Activated CD4-positive, alpha-beta T cell treated with anti-CD3 and anti-CD28 coated beads for 36 hours (primary cell): ENCODE results near the gene GLTPD2. TPM values are rescaled to one million over a fixed set of nuclear protein-coding genes. Genes with fewer than 3 reads are reported as not detected.
A peak's percentile ranks its signal among the peaks of the same experiment; 100 is the strongest.

Source experiments
- ATAC-seq: fragments of 200-7000 bp; cut with Tn5 transposase; one replicate; pipeline ENCODE4 v1.10.0; 2021; ENCODE audit warnings: mild to moderate bottlenecking, moderate library complexity
- CTCF ChIA-PET: fragments of 350-600 bp; sonication (Branson Sonifier 250); formaldehyde crosslinking; loops from one replicate; lab custom pipeline; 2021; ENCODE audit warnings: antibody characterized with exemption; lab: Charles Lee
- POLR2A ChIA-PET: fragments of 350-600 bp; sonication (Branson Sonifier 250); formaldehyde crosslinking; loops from one replicate; lab custom pipeline; 2021; ENCODE audit warnings: antibody characterized with exemption, inconsistent platforms; lab: Charles Lee
- DNase-seq: peaks from one replicate; pipeline ENCODE4 v3.0.0-alpha.2; 2020
- H3K27ac Mint-ChIP-seq: one replicate; pipeline ENCODE4 v1.8.0; 2021; ENCODE audit warnings: mixed read lengths
- H3K27me3 Mint-ChIP-seq: one replicate; pipeline ENCODE4 v1.8.0; 2021; ENCODE audit warnings: mixed read lengths
- H3K36me3 Mint-ChIP-seq: one replicate; pipeline ENCODE4 v1.8.0; 2021; ENCODE audit warnings: low read depth, mixed read lengths
- H3K4me1 Mint-ChIP-seq: one replicate; pipeline ENCODE4 v1.8.0; 2021; ENCODE audit warnings: mixed read lengths
- H3K4me3 Mint-ChIP-seq: one replicate; pipeline ENCODE4 v1.8.0; 2021; ENCODE audit warnings: mild to moderate bottlenecking, moderate library complexity, mixed read lengths
- H3K9me3 Mint-ChIP-seq: one replicate; pipeline ENCODE4 v1.8.0; 2021; ENCODE audit warnings: low read depth, mixed read lengths
- intact Hi-C, 2 experiments: fragments of 100-400 bp; cut with DNase I in 1 of 2; cut with micrococcal nuclease in 1 of 2; formaldehyde crosslinking; loops; one replicate each; pipeline versions ENCODE4 v1.14.2 to v1.15.1; 2022 to 2024; cut with DNase I, micrococcal nuclease
- total RNA-seq, 2 experiments: library from RNA; stranded (reverse); gene quantifications; one replicate each; pipeline ENCODE4 v1.2.3, GENCODE V29; 2021

GLTPD2 gene
- total RNA-seq, 2 experiments from 2014 or later: not detected

- ATAC-seq (no peak), DNase-seq (no peak)
- Mint-ChIP-seq H3K27me3 (peaks cover 36% of the 10 kb centered on the region), H3K36me3 (no peaks in the 10 kb centered on the region), H3K27ac (peak overlapping the region; percentile 59), H3K4me1 (peaks cover 25% of the 10 kb centered on the region), H3K4me3 (peak overlapping the region; percentile 64), H3K9me3 (no peaks in the 10 kb centered on the region)
- ChIA-PET POLR2A (interaction anchor here (0.9 to 1.6 kb wide), 3 partner anchors 12 to 80 kb away, joined by 3 to 7 read pairs (median 6); partner anchors contain the start of gene ARRB2), CTCF (interaction anchor here (0.6 to 2.1 kb wide), 13 partner anchors 10 to 529 kb away, joined by 3 to 14 read pairs (median 4); partner anchors contain the start of genes ARRB2, C17orf107, PLD2 and RNF167)
- intact Hi-C loops: loop anchor here (2.0 to 5.0 kb wide), 4 partner anchors 57 to 147 kb away; partner anchors contain the start of genes ALOX15 (in 1 of the 2), CHRNE (in 1 of the 2) and MED11 (in 1 of the 2)
Measured at GRCh38 chr17:4789701-4789950, 862 bp downstream of the GLTPD2 start.

- peak overlapping the region; percentile 93 for H3K27ac Mint-ChIP-seq
- peaks cover 25% of the 10 kb centered on the region for H3K4me1 Mint-ChIP-seq
- POLR2A ChIA-PET: interaction anchor here (0.6 to 1.6 kb wide), 5 partner anchors 13 to 647 kb away, joined by 3 to 7 read pairs (median 4); partner anchors contain the start of genes ARRB2 and CYB5D2
- peak overlapping the region; percentile 64 for H3K4me3 Mint-ChIP-seq
- CTCF ChIA-PET: interaction anchor here (0.6 to 2.1 kb wide), 29 partner anchors 9 to 529 kb away, joined by 3 to 14 read pairs (median 4); partner anchors contain the start of genes ARRB2, C17orf107, CXCL16 and PLD2
- ATAC-seq (peak; percentile 91), DNase-seq (peak; percentile 92)
- no peaks in the 10 kb centered on the region for H3K9me3 Mint-ChIP-seq
- peaks cover 34% of the 10 kb centered on the region for H3K27me3 Mint-ChIP-seq
- H3K36me3 Mint-ChIP-seq: no peaks in the 10 kb centered on the region
- intact Hi-C loops: loop anchor here (1.0 to 5.0 kb wide), 13 partner anchors 17 to 423 kb away; partner anchors contain the start of genes ARRB2 (in 2 of the 2), MED11 (in 2 of the 2), MINK1 (in 2 of the 2) and ALOX15 (in 1 of the 2)
Measured at GRCh38 chr17:4789951-4790704, 1.4 kb downstream of the GLTPD2 start.

- ChIA-PET CTCF (interaction anchor here (0.7 to 2.1 kb wide), 22 partner anchors 9 to 530 kb away, joined by 3 to 14 read pairs (median 4); partner anchors contain the start of genes ARRB2, C17orf107, CXCL16 and PLD2), POLR2A (interaction anchor here (0.6 to 1.6 kb wide), 3 partner anchors 81 to 647 kb away, joined by 3 to 7 read pairs (median 4); partner anchors contain the start of genes ARRB2 and CYB5D2)
- Mint-ChIP-seq H3K27me3 (peaks cover 28% of the 10 kb centered on the region), H3K9me3 (no peaks in the 10 kb centered on the region), H3K4me3 (peak overlapping the region; percentile 64), H3K27ac (peak overlapping the region; percentile 93), H3K36me3 (no peaks in the 10 kb centered on the region), H3K4me1 (peaks cover 26% of the 10 kb centered on the region)
- DNase-seq: no peak
- ATAC-seq: no peak
- intact Hi-C loops: loop anchor here (1.0 to 5.0 kb wide), 9 partner anchors 17 to 423 kb away; partner anchors contain the start of genes ARRB2 (in 2 of the 2), MINK1 (in 2 of the 2), C17orf107 (in 1 of the 2) and MED11 (in 1 of the 2)
Measured at GRCh38 chr17:4790705-4791088, 1.9 kb downstream of the GLTPD2 start.

GRCh38 chr17:4795168-4795567 lies 6.4 kb downstream of the GLTPD2 start:
- ChIA-PET CTCF (no interaction called here), POLR2A (no interaction called here)
- DNase-seq (no peak), ATAC-seq (no peak)
- peaks cover 3% of the 10 kb centered on the region for H3K27me3 Mint-ChIP-seq
- no peaks in the 10 kb centered on the region for H3K9me3 Mint-ChIP-seq
- H3K27ac Mint-ChIP-seq: peak overlapping the region; percentile 97
- H3K4me3 Mint-ChIP-seq: peak overlapping the region; percentile 94
- intact Hi-C loops: loop anchor here in 1 of 2 experiments (5.0 kb wide), 1 partner anchor 152 kb away; the partner anchor contains the start of gene PFN1
- H3K36me3 Mint-ChIP-seq: peaks cover 18% of the 10 kb centered on the region
- H3K4me1 Mint-ChIP-seq: peaks cover 22% of the 10 kb centered on the region

GRCh38 chr17:4796552-4796920 lies 7.8 kb downstream of the GLTPD2 start:
- Mint-ChIP-seq H3K4me1 (peaks cover 24% of the 10 kb centered on the region), H3K27ac (peak overlapping the region; percentile 97), H3K9me3 (no peaks in the 10 kb centered on the region), H3K27me3 (peaks cover 3% of the 10 kb centered on the region), H3K4me3 (peak overlapping the region; percentile 94), H3K36me3 (peaks cover 22% of the 10 kb centered on the region)
- DNase-seq (peak; percentile 58), ATAC-seq (no peak)
- CTCF ChIA-PET: interaction anchor here (0.5 to 1.0 kb wide), 3 partner anchors 10 to 191 kb away, joined by 3 to 5 read pairs (median 4); partner anchors contain the start of gene CAMTA2
- intact Hi-C loops: loop anchor here (1.0 to 5.0 kb wide), 9 partner anchors 11 to 652 kb away; partner anchors contain the start of genes MED11 (in 2 of the 2), ARRB2 (in 1 of the 2), C17orf107 (in 1 of the 2) and MINK1 (in 1 of the 2)
- POLR2A ChIA-PET: interaction anchor here (0.9 kb wide), 1 partner anchor 88 kb away, joined by 3 read pairs; no protein-coding TSS in a partner anchor

GRCh38 chr17:4800462-4801196 lies 11.9 kb downstream of the GLTPD2 start:
- H3K9me3 Mint-ChIP-seq: no peaks in the 10 kb centered on the region
- ChIA-PET CTCF (interaction anchor here (0.8 to 1.4 kb wide), 5 partner anchors 10 to 380 kb away, joined by 3 to 4 read pairs (median 3); partner anchors contain the start of gene GLTPD2), POLR2A (interaction anchor here (0.7 kb wide), 1 partner anchor 268 kb away, joined by 5 read pairs; no protein-coding TSS in a partner anchor)
- intact Hi-C loops: loop anchor here in 1 of 2 experiments (10.0 kb wide), 1 partner anchor 236 kb away; the partner anchor contains the start of gene GGT6
- peaks cover 20% of the 10 kb centered on the region for H3K4me1 Mint-ChIP-seq
- H3K27ac Mint-ChIP-seq: no peak overlapping the region
- H3K27me3 Mint-ChIP-seq: no peaks in the 10 kb centered on the region
- DNase-seq (no peak), ATAC-seq (no peak)
- peaks cover 22% of the 10 kb centered on the region for H3K36me3 Mint-ChIP-seq
- no peak overlapping the region for H3K4me3 Mint-ChIP-seq

- ATAC-seq: no peak
- CTCF ChIA-PET: no interaction called here
- Mint-ChIP-seq H3K36me3 (peaks cover 18% of the 10 kb centered on the region), H3K4me1 (peaks cover 15% of the 10 kb centered on the region), H3K27me3 (no peaks in the 10 kb centered on the region), H3K9me3 (no peaks in the 10 kb centered on the region), H3K27ac (no peak within 1 kb of the TSS), H3K4me3 (no peak within 1 kb of the TSS)
- no peak for DNase-seq
- POLR2A ChIA-PET: no interaction called here
- intact Hi-C loops: loop anchor here in 1 of 2 experiments (10.0 kb wide), 1 partner anchor 237 kb away; the partner anchor contains the start of gene GGT6
Measured at GRCh38 chr17:4802228-4802627, 13.5 kb downstream of the GLTPD2 start, which contains the start of gene C17orf114. Gene C17orf114, minus strand, starts transcription at chr17:4802328.

- CTCF ChIA-PET: interaction anchor here (0.7 to 1.6 kb wide), 3 partner anchors 10 to 97 kb away, joined by 4 to 14 read pairs (median 5); partner anchors contain the start of gene CHRNE
- Mint-ChIP-seq H3K4me3 (peak overlapping the region; percentile 72), H3K36me3 (peaks cover 2% of the 10 kb centered on the region), H3K27me3 (no peaks in the 10 kb centered on the region), H3K9me3 (no peaks in the 10 kb centered on the region), H3K4me1 (peaks cover 7% of the 10 kb centered on the region), H3K27ac (no peak overlapping the region)
- DNase-seq: no peak
- ATAC-seq: no peak
- intact Hi-C loops: loop anchor here in 1 of 2 experiments (10.0 kb wide), 1 partner anchor 242 kb away; the partner anchor contains the start of gene GGT6
- POLR2A ChIA-PET: interaction anchor here (0.7 to 1.0 kb wide), 2 partner anchors 9 to 103 kb away, joined by 3 to 5 read pairs; no protein-coding TSS in a partner anchor
Measured at GRCh38 chr17:4806456-4806776, 17.7 kb downstream of the GLTPD2 start.

GRCh38 chr17:4806777-4807604 lies 18.2 kb downstream of the GLTPD2 start, which contains the start of gene PLD2:
Gene PLD2, plus strand, starts transcription at chr17:4807152. Its CDS starts 621 bp downstream, at chr17:4807773.
- DNase-seq: peak; percentile 93
- Mint-ChIP-seq H3K9me3 (no peaks in the 10 kb centered on the region), H3K27ac (no peak within 1 kb of the TSS), H3K4me3 (peak within 1 kb of the TSS; percentile 73), H3K4me1 (peaks cover 7% of the 10 kb centered on the region), H3K27me3 (no peaks in the 10 kb centered on the region), H3K36me3 (peaks cover 4% of the 10 kb centered on the region)
- peak; percentile 98 for ATAC-seq
- intact Hi-C loops: loop anchor here (1.0 to 10.0 kb wide), 9 partner anchors 11 to 242 kb away; partner anchors contain the start of genes ARRB2 (in 1 of the 2), C17orf107 (in 1 of the 2), GGT6 (in 1 of the 2) and INCA1 (in 1 of the 2)
- ChIA-PET CTCF (interaction anchor here (0.7 to 1.6 kb wide), 5 partner anchors 10 to 96 kb away, joined by 3 to 14 read pairs (median 4); partner anchors contain the start of genes CHRNE and PSMB6), POLR2A (interaction anchor here (0.7 to 1.0 kb wide), 3 partner anchors 9 to 104 kb away, joined by 3 to 5 read pairs (median 5); partner anchors contain the start of gene PSMB6)
